HCT116 (cell line): ENCODE data around the gene LUC7L2. TPM values are rescaled to one million over a fixed set of nuclear protein-coding genes. Genes with fewer than 3 reads are reported as not detected.

ENCODE experiments used
- ATAC-seq: fragments of 200-7000 bp; cut with Tn5 transposase; 2 replicates; pipeline ENCODE4 v1.9.1; 2020; ENCODE audit warnings: mild to moderate bottlenecking, moderate library complexity
- BruUV-seq: library from RNA; stranded (reverse); fragments of 400-500 nt; replicated peaks from 2 replicates; lab custom pipeline; 2021; lab: Mats Ljungman, UMichigan
- CTCF ChIA-PET: fragments of 300-600 bp; sonication (Branson Sonifier 250); formaldehyde crosslinking; loops from one replicate; lab custom pipeline; 2021; ENCODE audit warnings: antibody characterized with exemption; lab: Charles Lee
- POLR2A ChIA-PET: fragments of 300-600, 350-600 bp; sonication (Branson Sonifier 250); formaldehyde crosslinking; loops from one replicate; lab custom pipeline; 2021; ENCODE audit warnings: antibody characterized with exemption; lab: Charles Lee
- RAD21 ChIA-PET, 2 experiments: fragments of 300-600 bp; sonication (Branson Sonifier 250); formaldehyde crosslinking; loops; one replicate each; lab custom pipeline; 2023; ENCODE audit warnings: low total read pairs in 2 of 2; ENCODE audit not compliant: uncharacterized antibody in 2 of 2, unreplicated experiment in 2 of 2, low non-redundant PET in 1 of 2; lab: Charles Lee
- DNase-seq: peaks from one replicate; pipeline ENCODE4 v3.0.0-alpha.2; 2010; ENCODE audit warnings: low read depth, low spot score
- H2AFZ ChIP-seq: fragments of 200-600 bp; shearing (Covaris generic), sonication (generic); 2 replicates; pipeline ENCODE4 v1.6.1; 2017; ENCODE audit warnings: low read depth, mixed run types, mixed read lengths, antibody characterized with exemption, low read length; ENCODE audit not compliant: poor library complexity, severe bottlenecking
- H3K27ac ChIP-seq: 2 replicates; pipeline ENCODE4 v1.5.1; 2012; ENCODE audit warnings: low read depth, low read length
- H3K27me3 ChIP-seq: fragments of 200-600 bp; sonication (generic); 2 replicates; pipeline ENCODE4 v1.6.1; 2016; ENCODE audit warnings: mixed run types, low read length, mixed read lengths; ENCODE audit not compliant: insufficient read depth
- H3K36me3 ChIP-seq, 2 experiments: fragments of 200-500 bp in 1 of 2; fragments of 200-600 bp in 1 of 2; sonication (Bioruptor generic) in 1 of 2; sonication (generic) in 1 of 2; 2 replicates each; pipeline versions ENCODE4 v1.5.1 to v1.6.1; 2014 to 2016; ENCODE audit warnings: low read length in 2 of 2, inconsistent platforms in 1 of 2, mixed read lengths in 1 of 2, mixed run types in 1 of 2; ENCODE audit not compliant: insufficient read depth in 2 of 2, control insufficient read depth in 1 of 2
- H3K4me1 ChIP-seq, 2 experiments: fragments of 200-600 bp in 1 of 2; sonication (generic) in 1 of 2; 2 replicates each; pipeline versions ENCODE4 v1.5.1 to v1.6.1; 2012 to 2017; ENCODE audit warnings: low read length in 2 of 2, inconsistent platforms in 1 of 2, mild to moderate bottlenecking in 1 of 2, mixed read lengths in 1 of 2, mixed run types in 1 of 2, moderate library complexity in 1 of 2; ENCODE audit not compliant: insufficient read depth in 2 of 2, control insufficient read depth in 1 of 2
- H3K4me2 ChIP-seq: fragments of 200-600 bp; sonication (generic); 2 replicates; pipeline ENCODE4 v1.6.1; 2017; ENCODE audit warnings: mixed run types, low read length, mixed read lengths
- H3K4me3 ChIP-seq, 2 experiments: fragments of 200-600 bp in 1 of 2; sonication (generic) in 1 of 2; replicated peaks in 1 of 2; 2 replicates each; pipeline ENCODE4 v1.5.1; 2011 to 2016; ENCODE audit warnings: low read length in 2 of 2, control low read depth in 1 of 2, low read depth in 1 of 2, mild to moderate bottlenecking in 1 of 2, mixed read lengths in 1 of 2, mixed run types in 1 of 2
- H3K79me2 ChIP-seq: fragments of 200-600 bp; sonication (generic); 2 replicates; pipeline ENCODE4 v1.6.1; 2017; ENCODE audit warnings: mild to moderate bottlenecking, mixed run types, low read length, moderate library complexity, mixed read lengths; ENCODE audit not compliant: insufficient read depth
- H3K9ac ChIP-seq: fragments of 200-600 bp; sonication (generic); 2 replicates; pipeline ENCODE4 v1.6.1; 2016; ENCODE audit warnings: low read length, mixed read lengths
- H3K9me2 ChIP-seq: fragments of 200-600 bp; sonication (generic), shearing (Covaris generic); 2 replicates; pipeline ENCODE4 v1.6.1; 2017; ENCODE audit warnings: mixed run types, mild to moderate bottlenecking, moderate library complexity; ENCODE audit not compliant: insufficient read depth
- H3K9me3 ChIP-seq, 2 experiments: fragments of 200-500 bp in 1 of 2; fragments of 200-600 bp in 1 of 2; sonication (Bioruptor generic) in 1 of 2; sonication (generic) in 1 of 2; 2 replicates each; pipeline ENCODE4 v1.6.1; 2014 to 2017; ENCODE audit warnings: low read length in 2 of 2, mixed read lengths in 2 of 2, inconsistent platforms in 1 of 2, low read depth in 1 of 2, mild to moderate bottlenecking in 1 of 2, mixed run types in 1 of 2, moderate library complexity in 1 of 2; ENCODE audit not compliant: control insufficient read depth in 1 of 2, insufficient read depth in 1 of 2
- H4K20me1 ChIP-seq: fragments of 200-600 bp; sonication (generic), shearing (Covaris generic); 2 replicates; pipeline ENCODE4 v1.6.1; 2017; ENCODE audit warnings: mixed run types, mild to moderate bottlenecking, moderate library complexity; ENCODE audit not compliant: insufficient read depth
- ATF3 ChIP-seq: IDR thresholded peaks from 2 replicates; pipeline ENCODE4 v1.6.1; 2012
- CBX3 ChIP-seq: IDR thresholded peaks from 2 replicates; pipeline ENCODE4 v1.6.1; 2012; ENCODE audit warnings: low read depth
- EGR1 ChIP-seq: IDR thresholded peaks from 2 replicates; pipeline ENCODE4 v1.6.1; 2012; ENCODE audit warnings: low read depth
- ELF1 ChIP-seq: IDR thresholded peaks from 2 replicates; pipeline ENCODE4 v1.6.1; 2012; ENCODE audit warnings: low read depth, borderline replicate concordance
- EZH2 ChIP-seq: fragments of 200-600 bp; sonication (generic); IDR thresholded peaks from 2 replicates; pipeline ENCODE4 v1.6.1; 2017; ENCODE audit warnings: antibody characterized with exemption, mixed run types
- EZH2phosphoT487 ChIP-seq: fragments of 200-600 bp; IDR thresholded peaks from 2 replicates; pipeline ENCODE4 v1.6.1; 2018; ENCODE audit warnings: antibody characterized with exemption, borderline replicate concordance
- FOSL1 ChIP-seq: IDR thresholded peaks from 2 replicates; pipeline ENCODE4 v1.6.1; 2012; ENCODE audit warnings: low read depth
- JUND ChIP-seq: IDR thresholded peaks from 2 replicates; pipeline ENCODE4 v1.6.1; 2012
- MAX ChIP-seq: IDR thresholded peaks from 2 replicates; pipeline ENCODE4 v1.6.1; 2012
- POLR2AphosphoS5 ChIP-seq: IDR thresholded peaks from 2 replicates; pipeline ENCODE4 v1.6.1; 2011; ENCODE audit warnings: mild to moderate bottlenecking, low read depth, low read length, moderate library complexity
- RAD21 ChIP-seq: IDR thresholded peaks from 2 replicates; pipeline ENCODE4 v1.6.1; 2012; ENCODE audit warnings: low read depth, mild to moderate bottlenecking
- SP1 ChIP-seq: IDR thresholded peaks from 2 replicates; pipeline ENCODE4 v1.6.1; 2012; ENCODE audit warnings: low read depth
- SRF ChIP-seq: IDR thresholded peaks from 2 replicates; pipeline ENCODE4 v1.6.1; 2012; ENCODE audit warnings: low read depth
- TCF7L2 ChIP-seq: IDR thresholded peaks from 2 replicates; pipeline ENCODE4 v1.7.0; 2011; ENCODE audit warnings: borderline replicate concordance, inconsistent platforms; ENCODE audit not compliant: insufficient read depth, insufficient read length; ENCODE audit errors: extremely low read depth
- YY1 ChIP-seq: IDR thresholded peaks from 2 replicates; pipeline ENCODE4 v1.6.1; 2011; ENCODE audit warnings: low read length, low read depth, moderate library complexity, mild to moderate bottlenecking; ENCODE audit not compliant: insufficient replicate concordance; ENCODE audit errors: extremely low read depth
- ZBTB33 ChIP-seq: IDR thresholded peaks from 2 replicates; pipeline ENCODE4 v1.6.1; 2011; ENCODE audit warnings: mild to moderate bottlenecking, low read length, moderate library complexity; ENCODE audit not compliant: insufficient replicate concordance; ENCODE audit errors: extremely low read depth
- intact Hi-C: fragments of 100-400 bp; cut with micrococcal nuclease; formaldehyde crosslinking; loops from 2 replicates; pipeline ENCODE4 v1.10.0; 2022
- total RNA-seq: library from RNA; stranded (reverse); gene quantifications from one replicate; pipeline ENCODE4 v1.2.1, GENCODE V29; 2021; ENCODE audit not compliant: unreplicated experiment

LUC7L2 gene
- total RNA-seq, 1 experiment from 2014 or later, result 98.8 TPM

- peaks cover 34% of the 10 kb centered on the region; the same call in 1 of the 2 replicates for H3K79me2 ChIP-seq
- no peak overlapping the region for H2AFZ ChIP-seq
- H3K9ac ChIP-seq, result no peak overlapping the region
- CTCF ChIA-PET, result no interaction called here
- ATAC-seq, result no peak
- no peaks in the 10 kb centered on the region for H3K27me3 ChIP-seq
- no peak overlapping the region for H3K4me2 ChIP-seq
- POLR2A ChIA-PET, result no interaction called here
- peaks cover 19 to 26% of the 10 kb centered on the region in 2 experiments for H3K36me3 ChIP-seq
- intact Hi-C loops, result no loop called here
- no peaks in the 10 kb centered on the region; the same call in none of the 2 replicates for H4K20me1 ChIP-seq
- H3K9me3 ChIP-seq, result no peaks in the 10 kb centered on the region
- TF ChIP-seq POLR2AphosphoS5 (no peak), FOSL1 (no peak), CBX3 (no peak), YY1 (no peak), SP1 (no peak), ATF3 (no peak), EZH2phosphoT487 (no peak), ELF1 (no peak), ZBTB33 (no peak), EZH2 (no peak), SRF (no peak), TCF7L2 (no peak), JUND (no peak), EGR1 (no peak), RAD21 (no peak), MAX (no peak)
- TF ChIP-seq, all 23 proteins: peak for 0
- Histone ChIP-seq H3K4me1 (peaks cover 2 to 8% of the 10 kb centered on the region in 2 experiments; a peak in 2 of 4 replicates), H3K27ac (no peak overlapping the region), H3K9me2 (no peaks in the 10 kb centered on the region), H3K4me3 (no peak overlapping the region)
- no TSS peak for BruUV-seq
- RAD21 ChIA-PET, result no interaction called here
- DNase-seq, result no peak
These were observed 61.4 kb downstream of the LUC7L2 start for GRCh38 chr7:139421123-139421522.
